Osteoblast (primary cell): ENCODE measurements around the gene DROSHA. TPM values are rescaled to one million over a fixed set of nuclear protein-coding genes. Genes with fewer than 3 reads are reported as not detected.
A peak's percentile ranks its signal among the peaks of the same experiment; 100 is the strongest.

Source experiments
- DNase-seq: peaks from one replicate; pipeline ENCODE4 v3.0.0; 2011; ENCODE audit warnings: low spot score, mixed read lengths; ENCODE audit not compliant: insufficient read length; ENCODE audit errors: missing footprints
- H2AFZ ChIP-seq: 2 replicates; pipeline ENCODE4 v1.6.0; 2011; ENCODE audit warnings: mild to moderate bottlenecking, low read length
- H3K27ac ChIP-seq: 2 replicates; pipeline ENCODE4 v1.5.1; 2011; ENCODE audit warnings: mild to moderate bottlenecking, low read depth, low read length, moderate library complexity
- H3K27me3 ChIP-seq: 2 replicates; pipeline ENCODE4 v1.6.0; 2012; ENCODE audit warnings: mild to moderate bottlenecking, control low read depth, inconsistent platforms, low read length, moderate library complexity; ENCODE audit not compliant: insufficient read depth
- H3K36me3 ChIP-seq: 2 replicates; pipeline ENCODE4 v1.5.1; 2011; ENCODE audit warnings: mild to moderate bottlenecking, low read length, control low read depth, moderate library complexity; ENCODE audit not compliant: insufficient read depth
- H3K4me1 ChIP-seq: 2 replicates; pipeline ENCODE4 v1.5.1; 2011; ENCODE audit warnings: mild to moderate bottlenecking, low read length, control low read depth, moderate library complexity; ENCODE audit not compliant: insufficient read depth
- H3K4me2 ChIP-seq: 2 replicates; pipeline ENCODE4 v1.6.0; 2011; ENCODE audit warnings: mild to moderate bottlenecking, low read length; ENCODE audit not compliant: insufficient read depth
- H3K4me3 ChIP-seq: fragments of 200-600 bp; sonication (generic); 3 replicates; pipeline ENCODE4 v1.5.1; 2012; ENCODE audit warnings: mild to moderate bottlenecking, low read length, inconsistent platforms; ENCODE audit not compliant: insufficient read depth
- H3K79me2 ChIP-seq: 2 replicates; pipeline ENCODE4 v1.6.0; 2012; ENCODE audit warnings: mild to moderate bottlenecking, low read length, control low read depth, inconsistent platforms; ENCODE audit not compliant: insufficient read depth
- H3K9me3 ChIP-seq: 2 replicates; pipeline ENCODE4 v1.5.1; 2011; ENCODE audit warnings: low read depth, low read length, control low read depth
- H4K20me1 ChIP-seq: 2 replicates; pipeline ENCODE4 v1.6.0; 2012; ENCODE audit warnings: mild to moderate bottlenecking, low read length, control low read depth; ENCODE audit not compliant: insufficient read depth
- total RNA-seq: library from RNA; depleted of rRNA; stranded (reverse); fragments of >200 nt; gene quantifications from 2 replicates; pipeline ENCODE4 v1.2.3, GENCODE V29; 2012
- TF ChIP-seq, protein P1 (sequence below): IDR thresholded peaks from 2 replicates; pipeline ENCODE4 v1.5.1; 2011; ENCODE audit warnings: mild to moderate bottlenecking, low read depth, low read length, moderate library complexity; ENCODE audit errors: extremely low read depth

DROSHA gene
- total RNA-seq, 1 donor: 32.9 TPM

- H3K27ac ChIP-seq: no peak overlapping the region
- DNase-seq: no peak
- TF ChIP-seq, protein P1, sequence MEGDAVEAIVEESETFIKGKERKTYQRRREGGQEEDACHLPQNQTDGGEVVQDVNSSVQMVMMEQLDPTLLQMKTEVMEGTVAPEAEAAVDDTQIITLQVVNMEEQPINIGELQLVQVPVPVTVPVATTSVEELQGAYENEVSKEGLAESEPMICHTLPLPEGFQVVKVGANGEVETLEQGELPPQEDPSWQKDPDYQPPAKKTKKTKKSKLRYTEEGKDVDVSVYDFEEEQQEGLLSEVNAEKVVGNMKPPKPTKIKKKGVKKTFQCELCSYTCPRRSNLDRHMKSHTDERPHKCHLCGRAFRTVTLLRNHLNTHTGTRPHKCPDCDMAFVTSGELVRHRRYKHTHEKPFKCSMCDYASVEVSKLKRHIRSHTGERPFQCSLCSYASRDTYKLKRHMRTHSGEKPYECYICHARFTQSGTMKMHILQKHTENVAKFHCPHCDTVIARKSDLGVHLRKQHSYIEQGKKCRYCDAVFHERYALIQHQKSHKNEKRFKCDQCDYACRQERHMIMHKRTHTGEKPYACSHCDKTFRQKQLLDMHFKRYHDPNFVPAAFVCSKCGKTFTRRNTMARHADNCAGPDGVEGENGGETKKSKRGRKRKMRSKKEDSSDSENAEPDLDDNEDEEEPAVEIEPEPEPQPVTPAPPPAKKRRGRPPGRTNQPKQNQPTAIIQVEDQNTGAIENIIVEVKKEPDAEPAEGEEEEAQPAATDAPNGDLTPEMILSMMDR: no peak
Measured at GRCh38 chr5:31469886-31470285, 62.0 kb downstream of the DROSHA start.

GRCh38 chr5:31469466-31469865 is 62.4 kb downstream of the DROSHA start:
- Histone ChIP-seq H2AFZ (no peak overlapping the region), H3K9me3 (no peaks in the 10 kb centered on the region), H3K4me2 (no peak overlapping the region), H4K20me1 (no peaks in the 10 kb centered on the region), H3K36me3 (peaks cover 15% of the 10 kb centered on the region), H3K4me1 (peaks cover 20% of the 10 kb centered on the region), H3K27me3 (no peaks in the 10 kb centered on the region), H3K4me3 (no peak overlapping the region), H3K79me2 (no peaks in the 10 kb centered on the region), H3K27ac (no peak overlapping the region)
- no peak for DNase-seq
- TF ChIP-seq, protein P1: no peak

More at GRCh38 chr5:31469886-31470285, 62.0 kb downstream of the DROSHA start:
- Histone ChIP-seq H3K79me2 (no peaks in the 10 kb centered on the region), H3K4me1 (peaks cover 16% of the 10 kb centered on the region), H3K9me3 (no peaks in the 10 kb centered on the region), H4K20me1 (no peaks in the 10 kb centered on the region), H3K4me2 (peak overlapping the region; percentile 5), H3K27me3 (no peaks in the 10 kb centered on the region), H3K36me3 (peaks cover 15% of the 10 kb centered on the region), H2AFZ (no peak overlapping the region), H3K4me3 (no peak overlapping the region)

DNA sequence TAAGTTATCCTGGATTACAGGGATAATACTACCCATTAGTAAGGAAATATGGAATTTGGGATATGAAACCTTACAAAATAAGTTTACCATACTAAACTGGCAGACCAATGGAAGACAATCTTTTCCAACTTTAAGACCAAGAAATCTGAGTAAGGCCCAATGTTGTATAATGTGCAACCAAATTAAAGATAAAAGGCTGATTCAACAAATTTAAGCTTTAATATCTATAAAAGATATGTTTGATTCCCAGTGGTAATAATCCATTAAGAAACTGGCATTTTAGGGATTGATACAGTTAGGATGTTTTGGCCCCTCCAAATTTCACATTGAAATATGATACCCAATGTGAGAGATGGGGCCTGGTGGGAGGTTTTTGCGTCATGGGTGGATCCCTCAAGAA is 66.6 kb downstream of the DROSHA start:
- no peaks in the 10 kb centered on the region for H3K9me3 ChIP-seq
- H3K27ac ChIP-seq: no peak overlapping the region
- TF ChIP-seq, protein P1: no peak
- H3K4me3 ChIP-seq: no peak overlapping the region
- H3K4me2 ChIP-seq: no peak overlapping the region
- no peaks in the 10 kb centered on the region for H3K27me3 ChIP-seq
- H4K20me1 ChIP-seq: no peaks in the 10 kb centered on the region
- no peak overlapping the region for H2AFZ ChIP-seq
- no peaks in the 10 kb centered on the region for H3K79me2 ChIP-seq
- peaks cover 21% of the 10 kb centered on the region for H3K36me3 ChIP-seq
- peaks cover 26% of the 10 kb centered on the region for H3K4me1 ChIP-seq
- DNase-seq: no peak

DNA sequence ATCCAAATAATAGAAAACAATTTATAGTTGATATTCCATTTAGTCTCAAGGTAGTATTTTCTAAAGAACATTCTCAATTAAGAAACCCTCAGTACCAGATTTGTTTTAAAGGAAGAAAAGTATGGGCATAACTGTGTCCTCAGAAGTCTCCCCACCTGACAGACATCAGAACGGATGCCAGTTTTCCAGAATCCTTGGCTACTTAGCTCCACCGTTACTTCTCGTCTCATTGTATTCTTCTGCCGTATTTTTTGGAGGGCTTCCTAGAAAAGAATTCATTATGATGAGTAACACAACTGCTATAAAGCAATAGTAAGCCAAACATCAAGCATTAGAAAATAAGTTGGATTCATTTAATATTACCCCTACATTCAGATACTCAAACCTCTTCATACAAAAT is 67.8 kb downstream of the DROSHA start:
- Histone ChIP-seq H3K4me2 (peak overlapping the region; percentile 18), H2AFZ (no peak overlapping the region), H3K4me3 (no peak overlapping the region), H3K4me1 (peaks cover 26% of the 10 kb centered on the region), H4K20me1 (no peaks in the 10 kb centered on the region), H3K79me2 (no peaks in the 10 kb centered on the region), H3K27ac (peak overlapping the region; percentile 11), H3K27me3 (no peaks in the 10 kb centered on the region), H3K9me3 (no peaks in the 10 kb centered on the region), H3K36me3 (peaks cover 29% of the 10 kb centered on the region)
- peak; percentile 26 for DNase-seq
- TF ChIP-seq, protein P1: no peak
